GM12878 (cell line): Measurements from ENCODE around the gene OR11H7. TPM values are rescaled to one million over a fixed set of nuclear protein-coding genes. Genes with fewer than 3 reads are reported as not detected.

Experiments used
- ATAC-seq: fragments of 200-7000 bp; cut with Tn5 transposase; 3 replicates; pipeline ENCODE4 v1.9.1; 2020; ENCODE audit warnings: mild to moderate bottlenecking, moderate library complexity
- BruUV-seq: library from RNA; stranded (reverse); fragments of 400-500 nt; replicated peaks from 2 replicates; lab custom pipeline; 2021; lab: Mats Ljungman, UMichigan
- CTCF ChIA-PET: fragments of 300-600 bp; sonication (Branson Sonifier 250); formaldehyde crosslinking; extraction: SDS; loops from one replicate; lab custom pipeline; 2021; ENCODE audit warnings: inconsistent platforms; lab: Yijun Ruan, JAX
- POLR2A ChIA-PET: fragments of 350-600 bp; formaldehyde crosslinking; extraction: SDS; loops from one replicate; lab custom pipeline; 2021; ENCODE audit warnings: inconsistent platforms; lab: Charles Lee
- RAD21 ChIA-PET: fragments of 300-600 bp; sonication (Branson Sonifier 250); formaldehyde crosslinking; loops from one replicate; lab custom pipeline; 2023; ENCODE audit warnings: antibody characterized with exemption; ENCODE audit not compliant: unreplicated experiment; lab: Charles Lee
- SMC1A ChIA-PET: fragments of 300-600 bp; sonication (Branson Sonifier 250); formaldehyde crosslinking; loops from one replicate; lab custom pipeline; 2023; ENCODE audit not compliant: unreplicated experiment, uncharacterized antibody; lab: Charles Lee
- DNase-seq: peaks from one replicate; pipeline ENCODE4 v3.0.0-alpha.2; 2011; ENCODE audit warnings: low read depth, low spot score
- FAIRE-seq: peaks from 3 replicates; lab custom pipeline; 2011; peaks lifted over from hg19 to GRCh38; lab: Jason Lieb, UNC
- H2AFZ ChIP-seq: 2 replicates; pipeline ENCODE4 v1.6.0; 2011; ENCODE audit warnings: low read depth, low read length, control low read depth; ENCODE audit not compliant: control insufficient read depth
- H3K27ac ChIP-seq: 2 replicates; pipeline ENCODE4 v1.5.1; 2011; ENCODE audit warnings: control low read depth; ENCODE audit not compliant: control insufficient read depth, insufficient read depth
- H3K27me3 ChIP-seq, 2 experiments: replicated peaks in 1 of 2; 2 replicates each; pipeline versions ENCODE4 v1.6.0 to v1.6.1; 2011; ENCODE audit warnings: low read length in 1 of 2; ENCODE audit not compliant: control insufficient read depth in 2 of 2, insufficient read depth in 2 of 2
- H3K36me3 ChIP-seq, 2 experiments: 2 replicates each; pipeline ENCODE4 v1.5.1; 2011; ENCODE audit warnings: low read length in 1 of 2; ENCODE audit not compliant: control insufficient read depth in 2 of 2, insufficient read depth in 2 of 2
- H3K4me1 ChIP-seq: 2 replicates; pipeline ENCODE4 v1.6.1; 2011; ENCODE audit warnings: mild to moderate bottlenecking, low read length, moderate library complexity, mixed read lengths; ENCODE audit not compliant: control insufficient read depth, insufficient read depth
- H3K4me2 ChIP-seq: 2 replicates; pipeline ENCODE4 v1.6.0; 2011; ENCODE audit warnings: control low read depth; ENCODE audit not compliant: control insufficient read depth, insufficient read depth
- H3K4me3 ChIP-seq: fragments of 200-600 bp; sonication (generic); 2 replicates; pipeline ENCODE4 v1.5.1; 2016
- H3K79me2 ChIP-seq: 2 replicates; pipeline ENCODE4 v1.6.0; 2011; ENCODE audit warnings: low read length; ENCODE audit not compliant: control insufficient read depth, insufficient read depth
- H3K9ac ChIP-seq: 2 replicates; pipeline ENCODE4 v1.8.0; 2011; ENCODE audit warnings: low read length, control low read depth, mixed read lengths; ENCODE audit not compliant: control insufficient read depth, insufficient read depth
- H3K9me3 ChIP-seq: replicated peaks from 3 replicates; pipeline ENCODE4 v1.5.1; 2011; ENCODE audit warnings: mild to moderate bottlenecking, low read length; ENCODE audit not compliant: control insufficient read depth, insufficient read depth
- H4K20me1 ChIP-seq: 2 replicates; pipeline ENCODE4 v1.6.0; 2011; ENCODE audit not compliant: control insufficient read depth, insufficient read depth
- CBX3 ChIP-seq: fragments of 200-600 bp; sonication (generic); IDR thresholded peaks from 2 replicates; pipeline ENCODE4 v1.6.1; 2016; ENCODE audit warnings: low read depth, borderline replicate concordance
- CREM ChIP-seq: IDR thresholded peaks from 2 replicates; pipeline ENCODE4 v1.6.1; 2014; ENCODE audit warnings: antibody characterized with exemption, low read depth
- CTCF ChIP-seq, 3 experiments: IDR thresholded peaks in 2 of 3; conservative IDR thresholded peaks in 1 of 3; 2 replicates each; pipeline ENCODE4 v1.5.1; 2011; ENCODE audit warnings: low read depth in 3 of 3, low read length in 3 of 3, mild to moderate bottlenecking in 3 of 3, control low read depth in 2 of 3, moderate library complexity in 2 of 3, inconsistent platforms in 1 of 3, mixed read lengths in 1 of 3; ENCODE audit not compliant: control insufficient read depth in 2 of 3, insufficient read depth in 1 of 3; ENCODE audit errors: extremely low read depth in 1 of 3
- ELK1 ChIP-seq: IDR thresholded peaks from 2 replicates; pipeline ENCODE4 v1.6.1; 2012; ENCODE audit warnings: low read depth, low read length, improper control_type of control experiment
- FOXM1 ChIP-seq: IDR thresholded peaks from 2 replicates; pipeline ENCODE4 v1.6.1; 2012; ENCODE audit warnings: low read depth, mild to moderate bottlenecking, inconsistent platforms, low read length, moderate library complexity
- HDAC6 ChIP-seq: fragments of 200-600 bp; sonication (generic); IDR thresholded peaks from one replicate; pipeline ENCODE4 v1.8.0; 2017; ENCODE audit warnings: antibody characterized with exemption; ENCODE audit not compliant: unreplicated experiment
- NR2F1 ChIP-seq: fragments of 450-650 bp; conservative IDR thresholded peaks from 2 replicates; pipeline ENCODE4 v1.6.1; 2017; ENCODE audit warnings: mild to moderate bottlenecking
- RBBP5 ChIP-seq: fragments of 200-600 bp; sonication (generic); conservative IDR thresholded peaks from 2 replicates; pipeline ENCODE4 v1.6.1; 2016
- RCOR1 ChIP-seq: conservative IDR thresholded peaks from 2 replicates; pipeline ENCODE4 v1.6.1; 2012; ENCODE audit warnings: low read depth, low read length, improper control_type of control experiment
- REST ChIP-seq: IDR thresholded peaks from 2 replicates; pipeline ENCODE4 v1.6.1; 2012; ENCODE audit warnings: mild to moderate bottlenecking, low read depth, low read length
- SIN3A ChIP-seq: IDR thresholded peaks from 2 replicates; pipeline ENCODE4 v1.6.1; 2012; ENCODE audit warnings: low read depth, low read length, improper control_type of control experiment
- TAF1 ChIP-seq: IDR thresholded peaks from 2 replicates; pipeline ENCODE4 v1.6.1; 2011; ENCODE audit warnings: mild to moderate bottlenecking, low read depth, low read length, borderline replicate concordance
- ZBTB40 ChIP-seq: fragments of 450-650 bp; IDR thresholded peaks from 2 replicates; pipeline ENCODE4 v1.6.1; 2016; ENCODE audit warnings: mild to moderate bottlenecking, moderate library complexity, borderline replicate concordance
- WGBS: methylation state at CpG from one replicate; pipeline ENCODE4 v1.1.6; 2016; ENCODE audit warnings: low lambda C conversion rate; ENCODE audit not compliant: insufficient replicate concordance, insufficient coverage; ENCODE audit errors: missing lambda C conversion rate; 5-methylcytosine and 5-hydroxymethylcytosine counted together
- in situ Hi-C: fragments of 300-500 bp; cut with MboI; formaldehyde crosslinking; loops from 9 replicates; pipeline ENCODE4 v1.14.3; 2018; ENCODE audit warnings: mixed read lengths
- intact Hi-C: fragments of 100-400 bp; cut with micrococcal nuclease; formaldehyde crosslinking; loops from one replicate; pipeline ENCODE4 v1.14.2; 2022; ENCODE audit not compliant: unreplicated experiment
- polyA plus RNA-seq, 11 experiments: library from polyadenylated mRNA; depleted of rRNA in 4 of 11; unstranded in 6 of 11; stranded (reverse) in 5 of 11; fragments of >200 nt; fragmentation: Nextera tagmentation in 4 of 11; fragmentation: Illumina TruSeq in 1 of 11; extraction: Ambion mirVana in 4 of 11; extraction: Trizol in 1 of 11; gene quantifications; 1 replicate in 1 of 11; 2 replicates in 10 of 11; pipeline versions ENCODE4 v1.2.1 to v1.2.3, GENCODE V29; 2011 to 2016; ENCODE audit warnings: inconsistent platforms in 2 of 11, missing spikeins in 2 of 11, low read depth in 1 of 11
- total RNA-seq, 4 experiments: library from RNA; depleted of rRNA in 3 of 4; stranded (reverse); fragments of >200 nt in 3 of 4; fragmentation: Illumina TruSeq in 1 of 4; extraction: Trizol in 1 of 4; gene quantifications; 2 replicates each; pipeline versions ENCODE4 v1.2.1 to v1.2.3, GENCODE V29; 2013 to 2021

The OR11H7 gene
- total and polyA plus RNA-seq, 10 of the 15 experiments (the other 5 are each of a cell fraction or from before 2014, with no cell fraction given) = 0.10 TPM; not detected in 9

GRCh38 chr14:20278414-20278813 lies 49.6 kb downstream of the OR11H7 start:
- ChIA-PET POLR2A (no interaction called here), RAD21 (no interaction called here), CTCF (no interaction called here), SMC1A (no interaction called here)
- Histone ChIP-seq H3K27me3 (no peaks in the 10 kb centered on the region), H4K20me1 (no peaks in the 10 kb centered on the region), H3K4me1 (no peaks in the 10 kb centered on the region), H3K36me3 (no peaks in the 10 kb centered on the region), H3K9ac (no peak overlapping the region), H3K4me2 (no peak overlapping the region), H3K4me3 (no peak overlapping the region), H3K79me2 (no peaks in the 10 kb centered on the region), H2AFZ (no peak overlapping the region), H3K9me3 (no peaks in the 10 kb centered on the region; the same call in 2 of the 3 replicates), H3K27ac (no peak overlapping the region)
- 0% methylated on average over 1 of the region's 1 CpG for WGBS
- TF ChIP-seq HDAC6 = no peak
- TF ChIP-seq FOXM1 = no peak
- TF ChIP-seq RBBP5 = no peak
- no peak for TF ChIP-seq CREM
- no peak for TF ChIP-seq TAF1
- TF ChIP-seq CBX3 = no peak
- no peak for TF ChIP-seq REST
- no peak for TF ChIP-seq RCOR1
- TF ChIP-seq ZBTB40 = no peak
- TF ChIP-seq NR2F1 = no peak
- TF ChIP-seq SIN3A = no peak
- TF ChIP-seq ELK1 = no peak
- no peak for TF ChIP-seq CTCF (IDR thresholded peaks at IDR 0.05 in 2 of 3, conservative IDR thresholded peaks at IDR 0.05 in 1 of 3; ENCODE audit: control insufficient read depth in 2 of 3, extremely low read depth in 1 of 3, insufficient read depth in 1 of 3, low read depth in 3 of 3, low read length in 3 of 3)
- DNase-seq (no peak), ATAC-seq (no peak), FAIRE-seq (no peak)
- in situ Hi-C loops (no loop called here), intact Hi-C loops (no loop called here)
- no TSS peak for BruUV-seq
